ENCODE data around the gene SPATA16.

- TF ChIP-seq POLR2A (IDR thresholded peaks at IDR 0.05), result no peak
- TF ChIP-seq, protein P1, sequence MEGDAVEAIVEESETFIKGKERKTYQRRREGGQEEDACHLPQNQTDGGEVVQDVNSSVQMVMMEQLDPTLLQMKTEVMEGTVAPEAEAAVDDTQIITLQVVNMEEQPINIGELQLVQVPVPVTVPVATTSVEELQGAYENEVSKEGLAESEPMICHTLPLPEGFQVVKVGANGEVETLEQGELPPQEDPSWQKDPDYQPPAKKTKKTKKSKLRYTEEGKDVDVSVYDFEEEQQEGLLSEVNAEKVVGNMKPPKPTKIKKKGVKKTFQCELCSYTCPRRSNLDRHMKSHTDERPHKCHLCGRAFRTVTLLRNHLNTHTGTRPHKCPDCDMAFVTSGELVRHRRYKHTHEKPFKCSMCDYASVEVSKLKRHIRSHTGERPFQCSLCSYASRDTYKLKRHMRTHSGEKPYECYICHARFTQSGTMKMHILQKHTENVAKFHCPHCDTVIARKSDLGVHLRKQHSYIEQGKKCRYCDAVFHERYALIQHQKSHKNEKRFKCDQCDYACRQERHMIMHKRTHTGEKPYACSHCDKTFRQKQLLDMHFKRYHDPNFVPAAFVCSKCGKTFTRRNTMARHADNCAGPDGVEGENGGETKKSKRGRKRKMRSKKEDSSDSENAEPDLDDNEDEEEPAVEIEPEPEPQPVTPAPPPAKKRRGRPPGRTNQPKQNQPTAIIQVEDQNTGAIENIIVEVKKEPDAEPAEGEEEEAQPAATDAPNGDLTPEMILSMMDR (IDR thresholded peaks at IDR 0.05), result no peak
- TF ChIP-seq POLR2AphosphoS5 (IDR thresholded peaks at IDR 0.05), result no peak
Measured at GRCh38 chr3:172882563-172882962, 258.5 kb downstream of the SPATA16 start.

Measured in sigmoid colon (tissue), 4 donors.